Bronchial epithelial cell (primary cell): ENCODE results near the gene TMSB15B. TPM values are rescaled to one million over a fixed set of nuclear protein-coding genes. Genes with fewer than 3 reads are reported as not detected.
"Not testable (repeated sequence)": the region's sequence is repeated elsewhere in the genome, so short reads cannot be mapped to it uniquely, and the experiment has no call there.

Source experiments
- DNase-seq: peaks from one replicate; pipeline ENCODE4 v3.0.0-alpha.2; 2010; ENCODE audit warnings: low read depth
- FAIRE-seq: peaks from 2 replicates; lab custom pipeline; 2011; peaks lifted over from hg19 to GRCh38; lab: Jason Lieb, UNC
- H3K27me3 ChIP-seq: 2 replicates; pipeline ENCODE4 v1.5.1; 2011; ENCODE audit warnings: low read length; ENCODE audit not compliant: control insufficient read depth, insufficient read depth
- H3K36me3 ChIP-seq: 2 replicates; pipeline ENCODE4 v1.5.1; 2011; ENCODE audit warnings: low read length; ENCODE audit not compliant: control insufficient read depth, insufficient read depth
- H3K4me3 ChIP-seq: 2 replicates; pipeline ENCODE4 v1.5.1; 2011; ENCODE audit warnings: mild to moderate bottlenecking, low read depth, low read length, control low read depth
- CTCF ChIP-seq: IDR thresholded peaks from 2 replicates; pipeline ENCODE4 v1.5.1; 2011; ENCODE audit warnings: mild to moderate bottlenecking, moderate library complexity, low read length, control low read depth, inconsistent platforms; ENCODE audit not compliant: insufficient read depth, severe bottlenecking
- total RNA-seq: library from RNA; depleted of rRNA; stranded (reverse); fragments of >200 nt; gene quantifications from 2 replicates; pipeline ENCODE4 v1.2.1, GENCODE V29; 2014

The TMSB15B gene
- total RNA-seq, 1 donor from 2014 or later: 1.1 TPM

GRCh38 chrX:103927030-103927429, 35.4 kb upstream of the TMSB15B start:
- Histone ChIP-seq H3K27me3 (no peaks in the 10 kb centered on the region), H3K4me3 (no peak overlapping the region), H3K36me3 (no peaks in the 10 kb centered on the region)
- no peak for DNase-seq
- FAIRE-seq: no peak
- TF ChIP-seq CTCF: no peak

- FAIRE-seq: no peak
- no peak for DNase-seq
- Histone ChIP-seq H3K36me3 (no peaks in the 10 kb centered on the region), H3K27me3 (no peaks in the 10 kb centered on the region), H3K4me3 (no peak overlapping the region)
- TF ChIP-seq CTCF: no peak
These were observed 34.8 kb upstream of the TMSB15B start for GRCh38 chrX:103927633-103928032.

GRCh38 chrX:103932133-103932532, 30.3 kb upstream of the TMSB15B start:
- no peak for FAIRE-seq

GRCh38 chrX:103940257-103940656, 22.2 kb upstream of the TMSB15B start:
- FAIRE-seq, H3K27me3 ChIP-seq, H3K4me3 ChIP-seq, DNase-seq, H3K36me3 ChIP-seq: not testable (repeated sequence)

More at GRCh38 chrX:103932133-103932532, 30.3 kb upstream of the TMSB15B start:
- no peak for TF ChIP-seq CTCF
- Histone ChIP-seq H3K4me3 (no peak overlapping the region), H3K27me3 (no peaks in the 10 kb centered on the region), H3K36me3 (no peaks in the 10 kb centered on the region)
- no peak for DNase-seq

GRCh38 chrX:103941201-103941975, 21.0 kb upstream of the TMSB15B start:
- FAIRE-seq (no peak), DNase-seq (peak; percentile 45)
- Histone ChIP-seq H3K4me3 (no peak overlapping the region), H3K27me3 (no peaks in the 10 kb centered on the region), H3K36me3 (no peaks in the 10 kb centered on the region)
- peak; percentile 26 for TF ChIP-seq CTCF

- FAIRE-seq: no peak
- TF ChIP-seq CTCF: no peak
- DNase-seq: no peak
- H3K36me3 ChIP-seq: no peaks in the 10 kb centered on the region
- no peak overlapping the region for H3K4me3 ChIP-seq
- H3K27me3 ChIP-seq: no peaks in the 10 kb centered on the region
These were observed 12.9 kb upstream of the TMSB15B start for GRCh38 chrX:103949506-103949905.
